ENCODE data around the gene TMEM170B. TPM values are rescaled to one million over a fixed set of nuclear protein-coding genes. Genes with fewer than 3 reads are reported as not detected.

TMEM170B gene
- polyA plus RNA-seq, 1 donor (not counting 4 experiments of a cell fraction or from before 2014, with no cell fraction given), result 0.08 TPM

DNA sequence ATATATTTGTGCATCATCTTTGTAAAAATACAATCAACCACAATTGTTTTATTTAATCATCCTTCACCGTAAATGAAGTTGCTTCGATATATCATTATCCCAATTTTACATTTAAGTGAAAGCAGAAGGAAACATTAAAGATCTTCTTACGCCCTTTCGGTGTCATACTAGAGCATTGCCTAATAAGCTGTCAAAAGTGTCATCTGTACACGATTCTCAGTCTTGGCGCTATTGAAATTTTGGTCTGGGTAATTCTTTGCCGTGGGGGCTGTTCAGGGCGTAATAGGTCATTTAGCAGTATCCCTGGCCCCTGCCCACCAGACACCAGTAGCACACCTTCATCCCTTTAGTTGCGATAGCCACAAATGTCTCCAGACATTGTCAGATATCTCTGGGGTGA, 40.4 kb upstream of the TMEM170B start:
- H3K9ac ChIP-seq (ENCODE audit: control insufficient read depth, extremely low read depth, insufficient read depth, low read length), result no peak overlapping the region
- dilution Hi-C loops (cut with MboI; ENCODE audit: extremely low pct_ligation_motif_present, low sequenced_read_pairs), result no loop called here
- TF ChIP-seq EZH2 (IDR thresholded peaks at IDR 0.05; ENCODE audit: low read length), result no peak
- TF ChIP-seq, protein P1, sequence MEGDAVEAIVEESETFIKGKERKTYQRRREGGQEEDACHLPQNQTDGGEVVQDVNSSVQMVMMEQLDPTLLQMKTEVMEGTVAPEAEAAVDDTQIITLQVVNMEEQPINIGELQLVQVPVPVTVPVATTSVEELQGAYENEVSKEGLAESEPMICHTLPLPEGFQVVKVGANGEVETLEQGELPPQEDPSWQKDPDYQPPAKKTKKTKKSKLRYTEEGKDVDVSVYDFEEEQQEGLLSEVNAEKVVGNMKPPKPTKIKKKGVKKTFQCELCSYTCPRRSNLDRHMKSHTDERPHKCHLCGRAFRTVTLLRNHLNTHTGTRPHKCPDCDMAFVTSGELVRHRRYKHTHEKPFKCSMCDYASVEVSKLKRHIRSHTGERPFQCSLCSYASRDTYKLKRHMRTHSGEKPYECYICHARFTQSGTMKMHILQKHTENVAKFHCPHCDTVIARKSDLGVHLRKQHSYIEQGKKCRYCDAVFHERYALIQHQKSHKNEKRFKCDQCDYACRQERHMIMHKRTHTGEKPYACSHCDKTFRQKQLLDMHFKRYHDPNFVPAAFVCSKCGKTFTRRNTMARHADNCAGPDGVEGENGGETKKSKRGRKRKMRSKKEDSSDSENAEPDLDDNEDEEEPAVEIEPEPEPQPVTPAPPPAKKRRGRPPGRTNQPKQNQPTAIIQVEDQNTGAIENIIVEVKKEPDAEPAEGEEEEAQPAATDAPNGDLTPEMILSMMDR (optimal IDR thresholded peaks at IDR 0.05 in 1 of 3, IDR thresholded peaks at IDR 0.05 in 1 of 3, conservative IDR thresholded peaks at IDR 0.05 in 1 of 3; ENCODE audit: extremely low read depth in 1 of 3, insufficient read depth in 2 of 3, low read length in 3 of 3), result no peak
- H3K27ac ChIP-seq (ENCODE audit: control insufficient read depth, insufficient read depth, low read length), result no peak overlapping the region
- H3K4me1 ChIP-seq (ENCODE audit: control insufficient read depth, extremely low read depth, insufficient read depth, low read length), result no peaks in the 10 kb centered on the region
- no peak overlapping the region for H3K4me3 ChIP-seq (ENCODE audit: control insufficient read depth in 2 of 3, extremely low read depth in 1 of 3, insufficient read depth in 2 of 3, low read depth in 1 of 3, low read length in 3 of 3)
- no peak for FAIRE-seq
- H3K4me2 ChIP-seq (ENCODE audit: control insufficient read depth, extremely low read depth, insufficient read depth, low read depth, low read length), result no peak overlapping the region
- H3K9me3 ChIP-seq (ENCODE audit: control insufficient read depth, low read depth, low read length), result no peaks in the 10 kb centered on the region
- no peak overlapping the region for H2AFZ ChIP-seq (ENCODE audit: control insufficient read depth, low read length)
- no peaks in the 10 kb centered on the region for H3K79me2 ChIP-seq (ENCODE audit: control insufficient read depth, insufficient read depth, low read length)
- no peak for DNase-seq (ENCODE audit: low read depth, low spot score)
- H3K9me1 ChIP-seq (ENCODE audit: control insufficient read depth, extremely low read depth, insufficient read depth, low read length), result no peaks in the 10 kb centered on the region
- H4K20me1 ChIP-seq (ENCODE audit: control insufficient read depth, extremely low read depth, insufficient read depth, low read length), result no peaks in the 10 kb centered on the region
- no peaks in the 10 kb centered on the region for H3K27me3 ChIP-seq (ENCODE audit: control insufficient read depth, extremely low read depth, insufficient read depth, low read length)
- H3K36me3 ChIP-seq (ENCODE audit: control insufficient read depth in 2 of 2, extremely low read depth in 1 of 2, insufficient read depth in 2 of 2, low read length in 2 of 2), result no peaks in the 10 kb centered on the region

DNA sequence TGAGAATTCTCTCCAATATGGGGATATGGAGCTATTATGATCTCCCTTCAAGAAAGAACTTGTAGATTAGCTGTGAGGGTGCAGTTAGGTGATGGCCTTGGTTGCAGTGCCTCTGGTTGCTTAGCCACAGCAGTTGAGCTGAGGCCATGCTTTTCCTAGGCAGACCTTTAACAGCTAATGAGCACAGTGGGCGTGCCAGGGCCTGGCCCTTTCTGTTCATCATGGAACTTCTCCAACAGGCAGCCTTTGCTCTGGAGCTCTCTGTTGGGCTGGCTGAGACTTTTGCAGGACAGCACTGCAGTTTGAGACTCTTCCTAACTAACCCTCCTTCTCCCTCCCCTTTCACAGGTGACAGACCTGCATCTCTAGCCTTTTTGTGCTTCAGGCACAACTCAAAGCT, 39.7 kb upstream of the TMEM170B start:
- Histone ChIP-seq H3K9me1 (ENCODE audit: control insufficient read depth, extremely low read depth, insufficient read depth, low read length) (no peaks in the 10 kb centered on the region), H3K4me3 (ENCODE audit: control insufficient read depth in 2 of 3, extremely low read depth in 1 of 3, insufficient read depth in 2 of 3, low read depth in 1 of 3, low read length in 3 of 3) (no peak overlapping the region), H2AFZ (ENCODE audit: control insufficient read depth, low read length) (no peak overlapping the region), H4K20me1 (ENCODE audit: control insufficient read depth, extremely low read depth, insufficient read depth, low read length) (no peaks in the 10 kb centered on the region), H3K4me1 (ENCODE audit: control insufficient read depth, extremely low read depth, insufficient read depth, low read length) (no peaks in the 10 kb centered on the region), H3K9me3 (ENCODE audit: control insufficient read depth, low read depth, low read length) (no peaks in the 10 kb centered on the region), H3K4me2 (ENCODE audit: control insufficient read depth, extremely low read depth, insufficient read depth, low read depth, low read length) (no peak overlapping the region), H3K36me3 (ENCODE audit: control insufficient read depth in 2 of 2, extremely low read depth in 1 of 2, insufficient read depth in 2 of 2, low read length in 2 of 2) (no peaks in the 10 kb centered on the region), H3K79me2 (ENCODE audit: control insufficient read depth, insufficient read depth, low read length) (no peaks in the 10 kb centered on the region), H3K27ac (ENCODE audit: control insufficient read depth, insufficient read depth, low read length) (no peak overlapping the region), H3K9ac (ENCODE audit: control insufficient read depth, extremely low read depth, insufficient read depth, low read length) (no peak overlapping the region), H3K27me3 (ENCODE audit: control insufficient read depth, extremely low read depth, insufficient read depth, low read length) (no peaks in the 10 kb centered on the region)
- TF ChIP-seq EZH2 (IDR thresholded peaks at IDR 0.05; ENCODE audit: low read length), result no peak
- TF ChIP-seq, protein P1 (optimal IDR thresholded peaks at IDR 0.05 in 1 of 3, IDR thresholded peaks at IDR 0.05 in 1 of 3, conservative IDR thresholded peaks at IDR 0.05 in 1 of 3; ENCODE audit: extremely low read depth in 1 of 3, insufficient read depth in 2 of 3, low read length in 3 of 3), result no peak
- FAIRE-seq, result no peak
- dilution Hi-C loops (cut with MboI; ENCODE audit: extremely low pct_ligation_motif_present, low sequenced_read_pairs), result no loop called here
- DNase-seq (ENCODE audit: low read depth, low spot score), result no peak
